Measurements from ENCODE around the gene PRSS27. TPM values are rescaled to one million over a fixed set of nuclear protein-coding genes. Genes with fewer than 3 reads are reported as not detected.

PRSS27 gene
- total and polyA plus RNA-seq, 2 of the 4 experiments (the other 2 are of a cell fraction): under 0.01 to 0.58 TPM

GRCh38 chr16:2711370-2712062, 8.5 kb downstream of the PRSS27 start:
- Histone ChIP-seq H2AK5ac (ENCODE audit: low read depth, low read length) (no peak overlapping the region), H3K23ac (ENCODE audit: low read depth, low read length) (no peak overlapping the region), H4K91ac (ENCODE audit: insufficient read depth, low read depth, low read length) (no peak overlapping the region), H3K4me3 (ENCODE audit: insufficient read depth, low read depth, low read length) (no peak overlapping the region), H3K27me3 (ENCODE audit: control insufficient read depth, insufficient read depth, low read length) (no peaks in the 10 kb centered on the region), H3K56ac (ENCODE audit: extremely low read depth, insufficient read depth, low read length) (no peak overlapping the region), H2AK9ac (replicated peaks; ENCODE audit: low read depth, low read length, poor library complexity) (no peak overlapping the region), H3K4me2 (ENCODE audit: low read depth, low read length) (no peak overlapping the region), H3K4ac (ENCODE audit: low read depth, low read length) (no peak overlapping the region), H3K36me3 (ENCODE audit: control insufficient read depth, insufficient read depth, low read length) (peaks cover 16% of the 10 kb centered on the region), H3K9me3 (ENCODE audit: control insufficient read depth, insufficient read depth, low read length) (no peaks in the 10 kb centered on the region), H3K14ac (replicated peaks; ENCODE audit: low read depth, low read length) (no peak overlapping the region), H2BK15ac (ENCODE audit: low read depth, low read length) (no peak overlapping the region), H3K79me1 (ENCODE audit: low read depth in 1 of 2, low read length in 2 of 2) (no peaks in the 10 kb centered on the region; a peak in 1 of 4 replicates), H3K9ac (ENCODE audit: low read depth, low read length) (no peak overlapping the region), H2BK5ac (ENCODE audit: low read depth, low read length, poor library complexity, severe bottlenecking) (no peak overlapping the region), H3K18ac (ENCODE audit: low read depth, low read length) (no peak overlapping the region), H3K9me1 (ENCODE audit: insufficient read depth, low read length) (no peaks in the 10 kb centered on the region), H2AFZ (replicated peaks; ENCODE audit: low read length, poor library complexity) (no peak overlapping the region), H2BK20ac (ENCODE audit: low read depth, low read length) (no peak overlapping the region), H4K8ac (ENCODE audit: low read depth in 2 of 2, low read length in 2 of 2) (no peak overlapping the region), H4K5ac (ENCODE audit: low read depth, low read length) (no peak overlapping the region), H3K27ac (ENCODE audit: insufficient read depth, low read length) (no peak overlapping the region), H2BK120ac (ENCODE audit: low read depth, low read length) (no peak overlapping the region), H4K20me1 (ENCODE audit: insufficient read depth, low read length) (peaks cover 7% of the 10 kb centered on the region), H3K4me1 (ENCODE audit: control insufficient read depth, insufficient read depth, low read length) (no peaks in the 10 kb centered on the region)
- ChIA-PET POLR2A (ENCODE audit: unreplicated experiment) (no interaction called here), CTCF (no interaction called here)
- TF ChIP-seq NFE2L2 (IDR thresholded peaks at IDR 0.05; ENCODE audit: low read depth, low read length): no peak
- no peak for TF ChIP-seq USF2 (IDR thresholded peaks at IDR 0.05; ENCODE audit: low read depth, low read length)
- no peak for TF ChIP-seq POLR2A (IDR thresholded peaks at IDR 0.05; ENCODE audit: low read depth, low read length)
- TF ChIP-seq RFX5 (IDR thresholded peaks at IDR 0.05; ENCODE audit: low read depth, low read length): no peak
- TF ChIP-seq SMC3 (IDR thresholded peaks at IDR 0.05; ENCODE audit: low read depth, low read length): no peak
- no peak for TF ChIP-seq RCOR1 (IDR thresholded peaks at IDR 0.05; ENCODE audit: insufficient replicate concordance, low read length)
- TF ChIP-seq MXI1 (IDR thresholded peaks at IDR 0.05; ENCODE audit: borderline replicate concordance, low read depth, low read length): no peak
- TF ChIP-seq MAFK (IDR thresholded peaks at IDR 0.05; ENCODE audit: low read depth, low read length): no peak
- TF ChIP-seq FOS (IDR thresholded peaks at IDR 0.05; ENCODE audit: low read depth, low read length): no peak
- dilution Hi-C loops (cut with HindIII; ENCODE audit: low sequenced_read_pairs, unreplicated experiment): no loop called here
- DNase-seq (no peak), ATAC-seq (ENCODE audit: low read depth) (no peak)
- WGBS, 2 experiments (ENCODE audit: extremely low coverage in 2 of 2, insufficient read length in 1 of 2): 20% methylated on average over 1 of the region's 22 CpGs; no CpG with 5 or more reads in 1 of the 2 experiments
- intact Hi-C loops (cut with micrococcal nuclease): no loop called here
- BruUV-seq (replicated peaks): no TSS peak
- in situ Hi-C loops (cut with MboI; ENCODE audit: low sequenced_read_pairs): no loop called here
